HepG2 (cell line): ENCODE results near the gene TACC2. TPM values are rescaled to one million over a fixed set of nuclear protein-coding genes. Genes with fewer than 3 reads are reported as not detected.
A peak's percentile ranks its signal among the peaks of the same experiment; 100 is the strongest.

Experiments used
- FOXA1 ChIP-seq, 2 experiments: fragments of 450-650 bp in 1 of 2; sonication (generic) in 1 of 2; formaldehyde crosslinking in 1 of 2; IDR thresholded peaks; 2 replicates each; pipeline versions ENCODE4 v1.4.0 to v1.6.1; 2016 to 2020; ENCODE audit warnings: missing genetic modification reagents in 1 of 2
- IRX3 ChIP-seq: sonication (generic); formaldehyde crosslinking; IDR thresholded peaks from 2 replicates; pipeline ENCODE4 v1.8.1; 2023; ENCODE audit warnings: mild to moderate bottlenecking, low read depth, missing genetic modification reagents, borderline replicate concordance
- KAT8 ChIP-seq: IDR thresholded peaks from 2 replicates; pipeline ENCODE4 v1.6.1; 2016; ENCODE audit warnings: missing genetic modification reagents, missing compliant biosample characterization
- KDM2A ChIP-seq: sonication (generic); formaldehyde crosslinking; IDR thresholded peaks from 2 replicates; pipeline ENCODE4 v1.4.0; 2020; ENCODE audit warnings: low read depth, missing genetic modification reagents, borderline replicate concordance
- NONO ChIP-seq, 2 experiments: fragments of 450-650 bp in 1 of 2; sonication (generic) in 1 of 2; formaldehyde crosslinking in 1 of 2; IDR thresholded peaks in 1 of 2; conservative IDR thresholded peaks in 1 of 2; 2 replicates each; pipeline versions ENCODE4 v1.6.1 to v1.8.0; 2017 to 2022; ENCODE audit warnings: mild to moderate bottlenecking in 1 of 2, missing genetic modification reagents in 1 of 2, moderate library complexity in 1 of 2
- SP5 ChIP-seq: IDR thresholded peaks from 2 replicates; pipeline ENCODE4 v1.6.1; 2016; ENCODE audit warnings: low read depth, borderline replicate concordance
- TCF7 ChIP-seq: sonication (generic); IDR thresholded peaks from 2 replicates; pipeline ENCODE4 v1.6.1; 2016; ENCODE audit warnings: antibody characterized with exemption, low read depth
- ZNF17 ChIP-seq: sonication (generic); formaldehyde crosslinking; IDR thresholded peaks from 2 replicates; pipeline ENCODE4 v1.5.0; 2020; ENCODE audit warnings: mild to moderate bottlenecking, missing genetic modification reagents
- ZNF33A ChIP-seq: sonication (generic); formaldehyde crosslinking; IDR thresholded peaks from 2 replicates; pipeline ENCODE4 v1.5.1; 2020; ENCODE audit warnings: missing genetic modification reagents, mild to moderate bottlenecking, moderate library complexity, borderline replicate concordance
- ZNF570 ChIP-seq: sonication (generic); formaldehyde crosslinking; IDR thresholded peaks from 2 replicates; pipeline ENCODE4 v1.4.0; 2020; ENCODE audit warnings: mild to moderate bottlenecking, missing genetic modification reagents, borderline replicate concordance
- ZNF883 ChIP-seq: sonication (generic); formaldehyde crosslinking; IDR thresholded peaks from 2 replicates; pipeline ENCODE4 v1.5.1; 2020; ENCODE audit warnings: mild to moderate bottlenecking, missing genetic modification reagents; ENCODE audit errors: not compliant biosample characterization
- polyA plus RNA-seq, 8 experiments: library from polyadenylated mRNA; depleted of rRNA in 3 of 8; stranded (reverse) in 7 of 8; unstranded in 1 of 8; fragments of >200 nt; fragmentation: Illumina TruSeq in 4 of 8; extraction: Trizol in 4 of 8; gene quantifications; 2 replicates each; pipeline versions ENCODE4 v1.2.1 to v1.2.3, GENCODE V29; 2011 to 2016; ENCODE audit warnings: low read depth in 4 of 8, missing spikeins in 1 of 8, mixed read lengths in 1 of 8; ENCODE audit not compliant: insufficient read depth in 1 of 8
- total RNA-seq, 5 experiments: library from RNA; depleted of rRNA; stranded (reverse); fragments of >200 nt; fragmentation: Illumina TruSeq; extraction: Trizol; gene quantifications; 2 replicates each; pipeline ENCODE4 v1.2.3, GENCODE V29; 2016; ENCODE audit warnings: low read depth in 1 of 5
- TF ChIP-seq, protein P1 (sequence below): IDR thresholded peaks from 2 replicates; pipeline ENCODE4 v1.6.1; 2016; ENCODE audit warnings: low read depth, missing genetic modification reagents, missing compliant biosample characterization
- TF ChIP-seq, protein P2 (sequence below): sonication (generic); formaldehyde crosslinking; IDR thresholded peaks from 2 replicates; pipeline ENCODE4 v1.5.0; 2020; ENCODE audit warnings: missing genetic modification reagents, mild to moderate bottlenecking, borderline replicate concordance
- TF ChIP-seq, protein P3 (sequence below): sonication (generic); formaldehyde crosslinking; IDR thresholded peaks from 2 replicates; pipeline ENCODE4 v1.5.1; 2020; ENCODE audit warnings: mild to moderate bottlenecking, missing genetic modification reagents, moderate library complexity
- TF ChIP-seq, protein P4 (sequence below): sonication (generic); formaldehyde crosslinking; IDR thresholded peaks from 2 replicates; pipeline ENCODE4 v1.8.1; 2022; ENCODE audit warnings: mild to moderate bottlenecking, missing genetic modification reagents

The TACC2 gene
- total and polyA plus RNA-seq, 2 of the 13 experiments (the other 11 are each of a cell fraction or from before 2014, with no cell fraction given): 11.8 to 16.0 TPM

DNA sequence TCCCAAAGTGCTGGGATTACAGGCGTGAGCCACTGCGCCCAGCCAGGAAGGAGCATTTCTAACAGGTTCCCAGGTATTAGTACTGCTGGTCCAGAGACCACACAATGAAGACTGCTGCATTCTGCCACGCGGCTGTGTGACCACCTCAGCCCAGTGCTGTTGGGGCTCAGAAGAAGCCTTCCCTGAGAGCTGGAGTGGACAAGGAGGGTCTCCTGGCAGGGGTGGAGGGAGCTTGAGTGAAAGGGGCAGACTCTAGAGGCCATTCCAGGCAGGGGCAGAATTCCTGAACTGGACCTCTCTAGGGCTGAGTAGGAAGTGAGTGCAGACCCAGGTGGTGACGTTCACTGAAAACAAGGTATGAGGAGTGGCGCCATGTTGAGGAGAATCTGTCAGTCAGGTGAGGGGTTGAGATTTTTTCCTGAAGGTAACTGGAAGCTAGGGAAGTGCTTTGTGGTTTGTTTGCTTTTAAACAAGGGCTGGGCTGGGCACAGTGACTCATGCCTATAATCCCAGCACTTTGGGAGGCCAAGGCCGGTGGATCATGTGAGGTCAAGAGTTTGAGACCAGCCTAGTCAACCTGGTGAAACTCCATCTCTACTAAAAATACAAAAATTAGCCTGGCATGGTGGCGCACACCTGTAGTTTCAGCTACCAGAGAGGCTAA, 67.6 kb downstream of the TACC2 start (continued):
- TF ChIP-seq, protein P1, sequence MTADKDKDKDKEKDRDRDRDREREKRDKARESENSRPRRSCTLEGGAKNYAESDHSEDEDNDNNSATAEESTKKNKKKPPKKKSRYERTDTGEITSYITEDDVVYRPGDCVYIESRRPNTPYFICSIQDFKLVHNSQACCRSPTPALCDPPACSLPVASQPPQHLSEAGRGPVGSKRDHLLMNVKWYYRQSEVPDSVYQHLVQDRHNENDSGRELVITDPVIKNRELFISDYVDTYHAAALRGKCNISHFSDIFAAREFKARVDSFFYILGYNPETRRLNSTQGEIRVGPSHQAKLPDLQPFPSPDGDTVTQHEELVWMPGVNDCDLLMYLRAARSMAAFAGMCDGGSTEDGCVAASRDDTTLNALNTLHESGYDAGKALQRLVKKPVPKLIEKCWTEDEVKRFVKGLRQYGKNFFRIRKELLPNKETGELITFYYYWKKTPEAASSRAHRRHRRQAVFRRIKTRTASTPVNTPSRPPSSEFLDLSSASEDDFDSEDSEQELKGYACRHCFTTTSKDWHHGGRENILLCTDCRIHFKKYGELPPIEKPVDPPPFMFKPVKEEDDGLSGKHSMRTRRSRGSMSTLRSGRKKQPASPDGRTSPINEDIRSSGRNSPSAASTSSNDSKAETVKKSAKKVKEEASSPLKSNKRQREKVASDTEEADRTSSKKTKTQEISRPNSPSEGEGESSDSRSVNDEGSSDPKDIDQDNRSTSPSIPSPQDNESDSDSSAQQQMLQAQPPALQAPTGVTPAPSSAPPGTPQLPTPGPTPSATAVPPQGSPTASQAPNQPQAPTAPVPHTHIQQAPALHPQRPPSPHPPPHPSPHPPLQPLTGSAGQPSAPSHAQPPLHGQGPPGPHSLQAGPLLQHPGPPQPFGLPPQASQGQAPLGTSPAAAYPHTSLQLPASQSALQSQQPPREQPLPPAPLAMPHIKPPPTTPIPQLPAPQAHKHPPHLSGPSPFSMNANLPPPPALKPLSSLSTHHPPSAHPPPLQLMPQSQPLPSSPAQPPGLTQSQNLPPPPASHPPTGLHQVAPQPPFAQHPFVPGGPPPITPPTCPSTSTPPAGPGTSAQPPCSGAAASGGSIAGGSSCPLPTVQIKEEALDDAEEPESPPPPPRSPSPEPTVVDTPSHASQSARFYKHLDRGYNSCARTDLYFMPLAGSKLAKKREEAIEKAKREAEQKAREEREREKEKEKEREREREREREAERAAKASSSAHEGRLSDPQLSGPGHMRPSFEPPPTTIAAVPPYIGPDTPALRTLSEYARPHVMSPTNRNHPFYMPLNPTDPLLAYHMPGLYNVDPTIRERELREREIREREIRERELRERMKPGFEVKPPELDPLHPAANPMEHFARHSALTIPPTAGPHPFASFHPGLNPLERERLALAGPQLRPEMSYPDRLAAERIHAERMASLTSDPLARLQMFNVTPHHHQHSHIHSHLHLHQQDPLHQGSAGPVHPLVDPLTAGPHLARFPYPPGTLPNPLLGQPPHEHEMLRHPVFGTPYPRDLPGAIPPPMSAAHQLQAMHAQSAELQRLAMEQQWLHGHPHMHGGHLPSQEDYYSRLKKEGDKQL (CRISPR knock-in tag): no peak
- TF ChIP-seq, protein P2, sequence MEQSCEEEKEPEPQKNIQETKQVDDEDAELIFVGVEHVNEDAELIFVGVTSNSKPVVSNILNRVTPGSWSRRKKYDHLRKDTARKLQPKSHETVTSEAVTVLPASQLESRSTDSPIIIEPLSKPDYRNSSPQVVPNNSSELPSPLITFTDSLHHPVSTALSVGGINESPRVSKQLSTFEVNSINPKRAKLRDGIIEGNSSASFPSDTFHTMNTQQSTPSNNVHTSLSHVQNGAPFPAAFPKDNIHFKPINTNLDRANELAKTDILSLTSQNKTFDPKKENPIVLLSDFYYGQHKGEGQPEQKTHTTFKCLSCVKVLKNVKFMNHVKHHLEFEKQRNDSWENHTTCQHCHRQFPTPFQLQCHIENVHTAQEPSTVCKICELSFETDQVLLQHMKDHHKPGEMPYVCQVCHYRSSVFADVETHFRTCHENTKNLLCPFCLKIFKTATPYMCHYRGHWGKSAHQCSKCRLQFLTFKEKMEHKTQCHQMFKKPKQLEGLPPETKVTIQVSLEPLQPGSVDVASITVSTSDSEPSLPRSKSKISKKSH: no peak
- TF ChIP-seq ZNF33A: no peak
- peak; percentile 80 for TF ChIP-seq SP5 (CRISPR knock-in tag)
- TF ChIP-seq, protein P3, sequence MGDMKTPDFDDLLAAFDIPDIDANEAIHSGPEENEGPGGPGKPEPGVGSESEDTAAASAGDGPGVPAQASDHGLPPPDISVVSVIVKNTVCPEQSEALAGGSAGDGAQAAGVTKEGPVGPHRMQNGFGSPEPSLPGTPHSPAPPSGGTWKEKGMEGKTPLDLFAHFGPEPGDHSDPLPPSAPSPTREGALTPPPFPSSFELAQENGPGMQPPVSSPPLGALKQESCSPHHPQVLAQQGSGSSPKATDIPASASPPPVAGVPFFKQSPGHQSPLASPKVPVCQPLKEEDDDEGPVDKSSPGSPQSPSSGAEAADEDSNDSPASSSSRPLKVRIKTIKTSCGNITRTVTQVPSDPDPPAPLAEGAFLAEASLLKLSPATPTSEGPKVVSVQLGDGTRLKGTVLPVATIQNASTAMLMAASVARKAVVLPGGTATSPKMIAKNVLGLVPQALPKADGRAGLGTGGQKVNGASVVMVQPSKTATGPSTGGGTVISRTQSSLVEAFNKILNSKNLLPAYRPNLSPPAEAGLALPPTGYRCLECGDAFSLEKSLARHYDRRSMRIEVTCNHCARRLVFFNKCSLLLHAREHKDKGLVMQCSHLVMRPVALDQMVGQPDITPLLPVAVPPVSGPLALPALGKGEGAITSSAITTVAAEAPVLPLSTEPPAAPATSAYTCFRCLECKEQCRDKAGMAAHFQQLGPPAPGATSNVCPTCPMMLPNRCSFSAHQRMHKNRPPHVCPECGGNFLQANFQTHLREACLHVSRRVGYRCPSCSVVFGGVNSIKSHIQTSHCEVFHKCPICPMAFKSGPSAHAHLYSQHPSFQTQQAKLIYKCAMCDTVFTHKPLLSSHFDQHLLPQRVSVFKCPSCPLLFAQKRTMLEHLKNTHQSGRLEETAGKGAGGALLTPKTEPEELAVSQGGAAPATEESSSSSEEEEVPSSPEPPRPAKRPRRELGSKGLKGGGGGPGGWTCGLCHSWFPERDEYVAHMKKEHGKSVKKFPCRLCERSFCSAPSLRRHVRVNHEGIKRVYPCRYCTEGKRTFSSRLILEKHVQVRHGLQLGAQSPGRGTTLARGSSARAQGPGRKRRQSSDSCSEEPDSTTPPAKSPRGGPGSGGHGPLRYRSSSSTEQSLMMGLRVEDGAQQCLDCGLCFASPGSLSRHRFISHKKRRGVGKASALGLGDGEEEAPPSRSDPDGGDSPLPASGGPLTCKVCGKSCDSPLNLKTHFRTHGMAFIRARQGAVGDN (CRISPR knock-in tag): peak; percentile 37; the same call in 1 of the 2 replicates
- TF ChIP-seq ZNF570 (CRISPR knock-in tag): no peak
- TF ChIP-seq, protein P4, sequence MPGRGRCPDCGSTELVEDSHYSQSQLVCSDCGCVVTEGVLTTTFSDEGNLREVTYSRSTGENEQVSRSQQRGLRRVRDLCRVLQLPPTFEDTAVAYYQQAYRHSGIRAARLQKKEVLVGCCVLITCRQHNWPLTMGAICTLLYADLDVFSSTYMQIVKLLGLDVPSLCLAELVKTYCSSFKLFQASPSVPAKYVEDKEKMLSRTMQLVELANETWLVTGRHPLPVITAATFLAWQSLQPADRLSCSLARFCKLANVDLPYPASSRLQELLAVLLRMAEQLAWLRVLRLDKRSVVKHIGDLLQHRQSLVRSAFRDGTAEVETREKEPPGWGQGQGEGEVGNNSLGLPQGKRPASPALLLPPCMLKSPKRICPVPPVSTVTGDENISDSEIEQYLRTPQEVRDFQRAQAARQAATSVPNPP (CRISPR knock-in tag): no peak
- no peak; the same call in 1 of the 2 replicates for TF ChIP-seq TCF7
- no peak for TF ChIP-seq ZNF883 (CRISPR knock-in tag)
- no peak for TF ChIP-seq NONO (IDR thresholded peaks at IDR 0.05)
- no peak for TF ChIP-seq NONO (CRISPR knock-in tag; conservative IDR thresholded peaks at IDR 0.05)
- TF ChIP-seq ZNF17 (CRISPR knock-in tag): no peak
- 0 out of 2 replicates have a peak, but pooled peaks have one; percentile 18 for TF ChIP-seq KAT8 (CRISPR knock-in tag)
- no peak for TF ChIP-seq IRX3
- TF ChIP-seq KDM2A (CRISPR knock-in tag): no peak
- no peak for TF ChIP-seq FOXA1 (IDR thresholded peaks at IDR 0.05)
- peak; percentile 43; the same call in 1 of the 2 replicates for TF ChIP-seq FOXA1 (CRISPR knock-in tag; IDR thresholded peaks at IDR 0.05)
